ENCODE data around the gene KIFC1. TPM values are rescaled to one million over a fixed set of nuclear protein-coding genes. Genes with fewer than 3 reads are reported as not detected.

The KIFC1 gene
- total RNA-seq, 1 experiment from 2014 or later = 73.8 TPM

GRCh38 chr6:33459226-33459625 is 67.6 kb downstream of the KIFC1 start:
- Histone ChIP-seq H3K79me2 (ENCODE audit: insufficient read depth, low read length) (no peaks in the 10 kb centered on the region), H3K4ac (ENCODE audit: low read depth, low read length) (no peak overlapping the region)

More at GRCh38 chr6:33459226-33459625, 67.6 kb downstream of the KIFC1 start:
- H3K27me3 ChIP-seq (ENCODE audit: insufficient read depth, low read length) = no peaks in the 10 kb centered on the region; the same call in 1 of the 2 replicates
- no peak overlapping the region for H3K4me3 Mint-ChIP-seq
- no peak overlapping the region for H3K27ac Mint-ChIP-seq
- DNase-seq = no peak
- H3K23ac ChIP-seq (ENCODE audit: insufficient read length, low read depth, low read length) = no peak overlapping the region
- no peak overlapping the region for H3K14ac ChIP-seq (ENCODE audit: insufficient read depth, low read length)
- no peak overlapping the region for H3K56ac ChIP-seq (ENCODE audit: insufficient read length, low read depth, low read length)
- H2BK15ac ChIP-seq (ENCODE audit: low read depth, low read length) = no peak overlapping the region
- no CpG with 5 or more reads among the region's 2 CpGs for WGBS (ENCODE audit: extremely low coverage, insufficient read length, low lambda C conversion rate)
- peaks cover 4% of the 10 kb centered on the region for H3K23me2 ChIP-seq (ENCODE audit: insufficient read length, low read depth, low read length, poor library complexity, severe bottlenecking)
- H3K36me3 Mint-ChIP-seq (ENCODE audit: insufficient read depth in 1 of 3, low read depth in 3 of 3) = peaks cover 9 to 32% (median 31%) of the 10 kb centered on the region in 3 experiments
- peaks cover 7 to 11% of the 10 kb centered on the region in 2 experiments; a peak in 3 of 4 replicates for H3K4me1 Mint-ChIP-seq
- no peak for TF ChIP-seq CTCF (conservative IDR thresholded peaks at IDR 0.05)
- H3K4me1 ChIP-seq (ENCODE audit: insufficient read depth, low read length) = no peaks in the 10 kb centered on the region
- no peak overlapping the region for H2BK12ac ChIP-seq (ENCODE audit: insufficient read length, low read depth, low read length)
- H4K5ac ChIP-seq (ENCODE audit: insufficient read length, low read depth, low read length) = no peak overlapping the region
- no peak overlapping the region for H2BK120ac ChIP-seq (ENCODE audit: low read depth, low read length, poor library complexity, severe bottlenecking)
- H4K20me1 ChIP-seq (ENCODE audit: control insufficient read depth, insufficient read depth, insufficient read length) = no peaks in the 10 kb centered on the region
- no peak overlapping the region for H4K91ac ChIP-seq (ENCODE audit: insufficient read length, low read depth, low read length)
- no peaks in the 10 kb centered on the region for H3K9me3 ChIP-seq (ENCODE audit: control insufficient read depth, low read depth, low read length)
- H3K27ac ChIP-seq (ENCODE audit: insufficient read length, low read depth, low read length) = no peak overlapping the region
- H3T11ph ChIP-seq (ENCODE audit: low read length) = no peak overlapping the region
- H2AK5ac ChIP-seq (ENCODE audit: insufficient read length, low read length) = no peak overlapping the region
- H3K9ac ChIP-seq (ENCODE audit: extremely low read depth, insufficient read length, low read length) = no peak overlapping the region
- no peak overlapping the region for H3K4me2 ChIP-seq (ENCODE audit: insufficient read depth, insufficient read length, low read length)
- H2AFZ ChIP-seq (ENCODE audit: low read length) = no peak overlapping the region
- H3K27me3 Mint-ChIP-seq (ENCODE audit: low read depth) = peaks cover 11% of the 10 kb centered on the region; the same call in 1 of the 2 replicates
- no peak overlapping the region for H4K8ac ChIP-seq (replicated peaks; ENCODE audit: insufficient read length, low read depth, low read length)
- H3K18ac ChIP-seq (ENCODE audit: insufficient read length, low read depth, low read length) = no peak overlapping the region
- H2BK5ac ChIP-seq (ENCODE audit: insufficient read length, low read length) = no peak overlapping the region
- H3K9me3 Mint-ChIP-seq = no peaks in the 10 kb centered on the region
- no peak overlapping the region for H2BK20ac ChIP-seq (ENCODE audit: low read depth, low read length, poor library complexity, severe bottlenecking)
- H3K79me1 ChIP-seq (ENCODE audit: insufficient read depth, low read depth, low read length, poor library complexity, severe bottlenecking) = no peaks in the 10 kb centered on the region

Small RNAs within 50 kb of the gene (microRNA-seq; reads per million reads assigned to microRNA genes)
- not detected for gene MIR5004 (ENCODE audit: borderline microRNAs expressed)

Other genes starting within 250 kb of the KIFC1 start
- 2.0 and 2.3 TPM in 2 replicates for gene COL11A2, start 199.4 kb upstream of the KIFC1 start, total RNA-seq (2021)
- gene RXRB, start 191.2 kb upstream of the KIFC1 start, total RNA-seq (2021) = 14.8 and 16.8 TPM in 2 replicates
- gene SLC39A7, start 191.0 kb upstream of the KIFC1 start, total RNA-seq (2021) = 105 and 107 TPM in 2 replicates
- 5.5 and 7.1 TPM in 2 replicates for gene HSD17B8, start 187.2 kb upstream of the KIFC1 start, total RNA-seq (2021)
- 29.8 and 31.0 TPM in 2 replicates for gene RING1, start 183.3 kb upstream of the KIFC1 start, total RNA-seq (2021)
- 46.9 and 47.1 TPM in 2 replicates for gene VPS52, start 119.9 kb upstream of the KIFC1 start, total RNA-seq (2021)
- gene RPS18, start 119.7 kb upstream of the KIFC1 start, total RNA-seq (2021) = 3,216 and 3,296 TPM in 2 replicates
- gene B3GALT4, start 114.7 kb upstream of the KIFC1 start, total RNA-seq (2021) = 3.2 and 3.4 TPM in 2 replicates
- gene WDR46, start 102.6 kb upstream of the KIFC1 start, total RNA-seq (2021) = 99.2 and 110 TPM in 2 replicates
- 85.8 and 90.7 TPM in 2 replicates for gene PFDN6, start 102.2 kb upstream of the KIFC1 start, total RNA-seq (2021)
- gene RGL2, start 92.9 kb upstream of the KIFC1 start, total RNA-seq (2021) = 70.5 and 74.3 TPM in 2 replicates
- 28.2 and 29.5 TPM in 2 replicates for gene TAPBP, start 77.7 kb upstream of the KIFC1 start, total RNA-seq (2021)
- 8.1 TPM in 2 replicates for gene ZBTB22, start 74.1 kb upstream of the KIFC1 start, total RNA-seq (2021)
- gene DAXX, start 68.9 kb upstream of the KIFC1 start, total RNA-seq (2021) = 80.2 and 80.4 TPM in 2 replicates
- gene PHF1, start 19.2 kb downstream of the KIFC1 start, total RNA-seq (2021) = 49.8 and 56.8 TPM in 2 replicates
- gene CUTA, start 26.3 kb downstream of the KIFC1 start, total RNA-seq (2021) = 257 and 264 TPM in 2 replicates
- gene SYNGAP1, start 28.2 kb downstream of the KIFC1 start, total RNA-seq (2021) = 111 and 121 TPM in 2 replicates
- 48.1 and 53.1 TPM in 2 replicates for gene ZBTB9, start 62.8 kb downstream of the KIFC1 start, total RNA-seq (2021)
- 40.0 and 41.4 TPM in 2 replicates for gene BAK1, start 188.5 kb downstream of the KIFC1 start, total RNA-seq (2021)
- 39.1 and 40.3 TPM in 2 replicates for gene ITPR3, start 229.5 kb downstream of the KIFC1 start, total RNA-seq (2021)